Right lobe of liver (tissue), 6 donors: ENCODE data around the gene SNX6. TPM values are rescaled to one million over a fixed set of nuclear protein-coding genes. Genes with fewer than 3 reads are reported as not detected.
"Not testable (repeated sequence)": the region's sequence is repeated elsewhere in the genome, so short reads cannot be mapped to it uniquely, and the experiment has no call there.

Experiments
- ATAC-seq, 4 donors: fragments of 200-7000 bp; cut with Tn5 transposase; one replicate each; pipeline ENCODE4 v1.9.1; 2020; ENCODE audit warnings: mild to moderate bottlenecking in 4 of 4, moderate library complexity in 4 of 4
- DNase-seq, 3 donors: peaks; one replicate each; pipeline ENCODE4 v3.0.0-alpha.2; 2020
- H3K27ac ChIP-seq, 3 donors: fragments of 200-600 bp; one replicate each; pipeline ENCODE4 v1.8.0; 2022
- H3K27me3 ChIP-seq, 2 donors: fragments of 200-600 bp; one replicate each; pipeline ENCODE4 v1.8.0; 2022
- H3K36me3 ChIP-seq, 4 donors: fragments of 200-600 bp; sonication (generic) in 1 of 4; one replicate each; pipeline versions ENCODE4 v1.5.1 to v1.8.0; 2017 to 2022; ENCODE audit warnings: control low read depth in 1 of 4
- H3K4me1 ChIP-seq, 4 donors: fragments of 200-600 bp; sonication (generic) in 1 of 4; one replicate each; pipeline versions ENCODE4 v1.5.1 to v1.8.0; 2017 to 2022; ENCODE audit warnings: control low read depth in 1 of 4
- H3K4me3 ChIP-seq, 3 donors: fragments of 200-600 bp; one replicate each; pipeline ENCODE4 v1.8.0; 2022
- H3K9me3 ChIP-seq, 4 donors: fragments of 200-600 bp; sonication (generic) in 1 of 4; one replicate each; pipeline versions ENCODE4 v1.5.1 to v1.8.0; 2017 to 2022; ENCODE audit warnings: control low read depth in 1 of 4
- POLR2A ChIP-seq: fragments of 450-650 bp; IDR thresholded peaks from one replicate; pipeline ENCODE4 v1.6.1; 2017; ENCODE audit warnings: antibody characterized with exemption, mild to moderate bottlenecking
- WGBS: methylation state at CpG from one replicate; pipeline ENCODE4 v1.1.6; 2018; ENCODE audit warnings: low coverage, low lambda C conversion rate; ENCODE audit not compliant: insufficient coverage; ENCODE audit errors: missing lambda C conversion rate; 5-methylcytosine and 5-hydroxymethylcytosine counted together
- intact Hi-C, 2 donors: fragments of 100-400 bp; cut with DNase I; formaldehyde crosslinking; loops; one replicate each; pipeline versions ENCODE4 v1.11.2 to v1.14.1; 2022
- total RNA-seq, 6 experiments: library from RNA; depleted of rRNA in 2 of 6; stranded (reverse); fragments of >200 nt in 2 of 6; fragmentation: NEBNext Ultra II Directional in 3 of 6; extraction: Animal tissue kit (Norgen Biotek cat#: 25700) in 3 of 6; gene quantifications; one replicate each; pipeline versions ENCODE4 v1.1.0 to v1.2.4, GENCODE V29; 2016 to 2023
- TF ChIP-seq, protein P1 (sequence below), 4 donors: fragments of 200-600 bp in 3 of 4; fragments of 450-650 bp in 1 of 4; IDR thresholded peaks; one replicate each; pipeline versions ENCODE4 v1.5.1 to v1.8.0; 2016 to 2022; ENCODE audit warnings: antibody characterized with exemption in 4 of 4, mild to moderate bottlenecking in 2 of 4
- donor health status: DM: no; HTN: yes; CAD: no.
- donor health status: DM: no; HTN: no; CAD: no.
- donor health status: DM: no; HTN: no; CAD: no.
- donor health status: DM: no; HTN: yes; CAD: no.
- donor health status: DM: no; HTN: yes; CAD: no.

SNX6 gene
- total RNA-seq, 6 experiments from 2014 or later = 16.4 to 49.7 (median 31.5) TPM

DNA sequence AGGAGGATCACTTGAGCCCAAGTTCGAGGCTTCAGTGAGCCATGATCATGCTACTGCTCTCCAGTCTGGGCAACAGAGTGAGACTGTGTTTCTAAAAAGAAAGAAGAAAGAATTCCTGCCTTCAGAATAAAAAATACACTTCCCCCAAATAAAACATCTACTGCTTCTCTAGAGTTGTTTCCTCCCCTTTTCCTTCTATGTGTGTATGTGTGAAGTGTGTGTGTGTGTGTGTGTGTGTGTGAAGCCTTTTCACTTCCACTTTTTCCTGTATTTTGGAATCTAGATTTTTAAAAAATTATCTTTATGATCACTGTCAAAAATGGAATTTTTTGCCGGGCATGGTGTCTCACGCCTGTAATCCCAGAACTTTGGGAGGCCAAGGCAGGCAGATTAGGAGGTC lies 12.6 kb upstream of the SNX6 start:
- no peaks in the 10 kb centered on the region for H3K9me3 ChIP-seq
- DNase-seq (no peak), ATAC-seq (peak in 1 of 4 donors; percentile 33)
- no peak overlapping the region for H3K4me3 ChIP-seq
- no peak overlapping the region for H3K27ac ChIP-seq
- no peaks in the 10 kb centered on the region for H3K4me1 ChIP-seq
- 74% methylated on average over 3 of the region's 3 CpGs for WGBS
- intact Hi-C loops = no loop called here
- H3K27me3 ChIP-seq = no peaks in the 10 kb centered on the region
- H3K36me3 ChIP-seq = no peaks in the 10 kb centered on the region
- TF ChIP-seq POLR2A = no peak
- TF ChIP-seq, protein P1, sequence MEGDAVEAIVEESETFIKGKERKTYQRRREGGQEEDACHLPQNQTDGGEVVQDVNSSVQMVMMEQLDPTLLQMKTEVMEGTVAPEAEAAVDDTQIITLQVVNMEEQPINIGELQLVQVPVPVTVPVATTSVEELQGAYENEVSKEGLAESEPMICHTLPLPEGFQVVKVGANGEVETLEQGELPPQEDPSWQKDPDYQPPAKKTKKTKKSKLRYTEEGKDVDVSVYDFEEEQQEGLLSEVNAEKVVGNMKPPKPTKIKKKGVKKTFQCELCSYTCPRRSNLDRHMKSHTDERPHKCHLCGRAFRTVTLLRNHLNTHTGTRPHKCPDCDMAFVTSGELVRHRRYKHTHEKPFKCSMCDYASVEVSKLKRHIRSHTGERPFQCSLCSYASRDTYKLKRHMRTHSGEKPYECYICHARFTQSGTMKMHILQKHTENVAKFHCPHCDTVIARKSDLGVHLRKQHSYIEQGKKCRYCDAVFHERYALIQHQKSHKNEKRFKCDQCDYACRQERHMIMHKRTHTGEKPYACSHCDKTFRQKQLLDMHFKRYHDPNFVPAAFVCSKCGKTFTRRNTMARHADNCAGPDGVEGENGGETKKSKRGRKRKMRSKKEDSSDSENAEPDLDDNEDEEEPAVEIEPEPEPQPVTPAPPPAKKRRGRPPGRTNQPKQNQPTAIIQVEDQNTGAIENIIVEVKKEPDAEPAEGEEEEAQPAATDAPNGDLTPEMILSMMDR (IDR thresholded peaks at IDR 0.05) = no peak

DNA sequence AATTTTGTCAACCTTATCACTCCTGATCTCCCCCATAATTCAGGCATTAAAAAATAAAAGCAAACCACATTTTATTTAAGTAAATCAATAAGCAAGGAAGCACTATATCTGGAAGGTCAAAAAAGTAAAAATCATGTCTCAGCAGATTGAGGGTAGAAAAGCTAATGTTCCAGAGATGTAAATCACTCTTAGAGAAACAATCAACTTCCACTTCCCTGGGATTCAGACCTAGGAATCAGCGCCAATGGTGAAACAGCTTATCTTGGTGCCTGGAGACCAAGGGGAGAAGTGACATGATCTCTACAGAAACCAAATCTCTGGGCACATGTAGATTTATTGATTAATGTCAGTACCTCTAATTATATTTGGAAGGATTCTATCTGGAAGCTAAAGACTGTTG lies 10.9 kb upstream of the SNX6 start:
- 44% methylated on average over 1 of the region's 1 CpG for WGBS
- Histone ChIP-seq H3K4me1 (no peaks in the 10 kb centered on the region), H3K27ac (no peak overlapping the region), H3K27me3 (no peaks in the 10 kb centered on the region), H3K36me3 (no peaks in the 10 kb centered on the region), H3K9me3 (no peaks in the 10 kb centered on the region), H3K4me3 (no peak overlapping the region)
- no peak for DNase-seq
- ATAC-seq = peak in 1 of 4 donors; percentile 28
- TF ChIP-seq POLR2A = no peak
- TF ChIP-seq, protein P1 (IDR thresholded peaks at IDR 0.05) = no peak
- intact Hi-C loops = no loop called here

DNA sequence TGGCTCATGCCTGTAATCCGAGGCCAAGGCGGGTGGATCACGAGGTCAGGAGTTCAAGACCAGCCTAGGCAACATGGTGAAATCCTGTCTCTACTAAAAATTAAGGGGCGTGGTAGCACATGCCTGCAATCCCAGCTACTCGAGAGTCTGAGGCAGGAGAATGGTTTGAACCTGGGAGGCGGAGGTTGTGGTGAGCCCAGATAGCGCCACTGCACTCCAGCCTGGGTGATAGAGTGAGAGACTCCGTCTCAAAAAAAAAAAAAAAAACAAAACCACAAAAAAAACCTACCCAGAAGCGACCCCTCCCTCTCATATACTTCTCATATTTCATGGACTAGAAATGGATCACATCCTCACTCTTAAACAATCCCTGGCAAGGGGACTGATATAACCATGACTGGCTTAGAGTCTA lies 4.4 kb upstream of the SNX6 start:
- ATAC-seq, H3K9me3 ChIP-seq, H3K27ac ChIP-seq, H3K36me3 ChIP-seq, intact Hi-C loops, H3K4me1 ChIP-seq, DNase-seq, H3K4me3 ChIP-seq, H3K27me3 ChIP-seq: not testable (repeated sequence)
- WGBS = 67% methylated on average over 9 of the region's 9 CpGs

DNA sequence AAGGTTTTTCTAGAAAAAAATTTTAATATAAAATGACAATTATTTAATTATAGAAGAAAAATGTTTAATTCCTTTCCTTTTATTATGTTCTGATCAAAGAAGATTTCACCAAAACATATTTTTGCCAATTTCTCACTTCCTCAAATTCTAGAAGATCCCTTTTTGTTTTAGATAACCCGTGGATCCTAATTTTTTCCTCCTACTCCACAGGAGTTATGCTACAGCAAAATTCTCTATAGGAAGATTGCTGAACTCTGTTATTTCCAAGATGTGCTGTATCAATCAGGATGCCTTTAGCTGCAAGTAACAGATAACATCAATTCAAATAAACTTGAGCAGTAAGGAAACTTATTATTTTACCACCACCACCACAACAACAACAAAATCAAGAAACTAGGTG lies 3.8 kb upstream of the SNX6 start:
- WGBS = 47% methylated on average over 1 of the region's 1 CpG
- peaks cover 0 to 5% (median 0%) of the 10 kb centered on the region in 4 donors for H3K4me1 ChIP-seq
- H3K9me3 ChIP-seq = no peaks in the 10 kb centered on the region
- no peaks in the 10 kb centered on the region for H3K27me3 ChIP-seq
- ATAC-seq (no peak), DNase-seq (no peak)
- no peaks in the 10 kb centered on the region for H3K36me3 ChIP-seq
- H3K4me3 ChIP-seq = no peak overlapping the region
- no peak overlapping the region for H3K27ac ChIP-seq
- intact Hi-C loops = no loop called here
- TF ChIP-seq POLR2A = no peak
- TF ChIP-seq, protein P1 (IDR thresholded peaks at IDR 0.05) = no peak

DNA sequence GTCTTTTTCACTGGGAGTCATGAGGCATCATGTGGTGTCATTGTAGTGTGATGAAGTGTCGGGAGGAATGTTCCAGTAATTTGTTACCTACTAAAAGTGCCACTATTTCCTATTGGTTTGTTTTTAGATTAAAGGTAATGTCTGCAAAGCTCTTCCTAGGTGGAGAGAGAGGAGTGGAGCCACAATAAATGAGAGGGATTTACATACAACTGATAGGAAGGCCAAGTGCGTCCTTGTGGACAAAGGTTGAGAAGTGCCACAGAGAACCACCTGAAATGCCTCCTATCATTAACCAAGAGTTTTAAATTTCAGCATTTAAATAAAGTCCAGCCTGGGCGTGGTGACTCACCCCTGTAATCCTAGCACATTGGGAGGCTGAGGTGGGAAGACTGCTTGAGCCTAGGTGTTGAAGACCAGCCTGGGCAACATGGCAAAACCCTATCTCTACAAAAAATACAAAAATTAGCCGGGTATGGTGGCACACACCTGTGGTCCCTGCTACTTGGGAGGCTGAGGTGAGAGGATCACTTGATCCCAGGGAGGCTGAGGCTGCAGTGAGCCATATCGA lies 2.5 kb upstream of the SNX6 start:
- Histone ChIP-seq H3K27ac (no peak overlapping the region), H3K4me3 (no peak overlapping the region), H3K4me1 (peaks cover 0 to 5% (median 0%) of the 10 kb centered on the region in 4 donors), H3K27me3 (no peaks in the 10 kb centered on the region), H3K36me3 (no peaks in the 10 kb centered on the region), H3K9me3 (no peaks in the 10 kb centered on the region)
- intact Hi-C loops = no loop called here
- TF ChIP-seq POLR2A = no peak
- TF ChIP-seq, protein P1 (IDR thresholded peaks at IDR 0.05) = no peak
- DNase-seq (no peak), ATAC-seq (no peak)
- WGBS = 79% methylated on average over 2 of the region's 5 CpGs
